WTC11 (cell line): ENCODE measurements around the gene PRKN. TPM values are rescaled to one million over a fixed set of nuclear protein-coding genes. Genes with fewer than 3 reads are reported as not detected.

ENCODE experiments used
- ATAC-seq: fragments of 200-7000 bp; cut with Tn5 transposase; 2 replicates; pipeline ENCODE4 v1.10.0; 2021; ENCODE audit warnings: mild to moderate bottlenecking, moderate library complexity
- CTCF ChIA-PET: fragments of 300-600 bp; sonication (Branson Sonifier 250); formaldehyde crosslinking; loops from one replicate; lab custom pipeline; 2021; ENCODE audit warnings: antibody characterized with exemption; lab: Charles Lee
- POLR2A ChIA-PET: fragments of 350-600 bp; sonication (Branson Sonifier 250); formaldehyde crosslinking; loops from one replicate; lab custom pipeline; 2021; ENCODE audit warnings: antibody characterized with exemption; lab: Charles Lee
- DNase-seq: peaks from one replicate; pipeline ENCODE4 v3.0.0; 2021; ENCODE audit warnings: low spot score
- H3K27ac Mint-ChIP-seq: 2 replicates; pipeline ENCODE4 v1.8.0; 2021; ENCODE audit warnings: mixed read lengths
- H3K27me3 Mint-ChIP-seq: 2 replicates; pipeline ENCODE4 v1.8.0; 2021; ENCODE audit warnings: low read depth, mild to moderate bottlenecking, moderate library complexity, mixed read lengths
- H3K36me3 Mint-ChIP-seq: 2 replicates; pipeline ENCODE4 v1.8.0; 2021; ENCODE audit warnings: mixed read lengths
- H3K4me1 Mint-ChIP-seq: 2 replicates; pipeline ENCODE4 v1.8.0; 2022; ENCODE audit warnings: mixed read lengths
- H3K4me3 Mint-ChIP-seq: 2 replicates; pipeline ENCODE4 v1.8.0; 2021; ENCODE audit warnings: mild to moderate bottlenecking, moderate library complexity, mixed read lengths
- H3K9me3 Mint-ChIP-seq: 2 replicates; pipeline ENCODE4 v1.8.0; 2021; ENCODE audit warnings: mixed read lengths
- ATF6 ChIP-seq: sonication (generic); formaldehyde crosslinking; IDR thresholded peaks from 2 replicates; pipeline ENCODE4 v1.8.1; 2023; ENCODE audit warnings: mild to moderate bottlenecking, missing genetic modification reagents
- E2F4 ChIP-seq: sonication (generic); formaldehyde crosslinking; IDR thresholded peaks from 2 replicates; pipeline ENCODE4 v1.8.1; 2022; ENCODE audit warnings: low read depth, mild to moderate bottlenecking, moderate library complexity, missing genetic modification reagents, borderline replicate concordance
- ESRRA ChIP-seq: sonication (generic); formaldehyde crosslinking; IDR thresholded peaks from 2 replicates; pipeline ENCODE4 v1.8.1; 2022; ENCODE audit warnings: mild to moderate bottlenecking, missing genetic modification reagents, borderline replicate concordance
- FOXP1 ChIP-seq: sonication (generic); formaldehyde crosslinking; IDR thresholded peaks from 2 replicates; pipeline ENCODE4 v1.8.0; 2022; ENCODE audit warnings: missing genetic modification reagents, mild to moderate bottlenecking, moderate library complexity, borderline replicate concordance
- HMGXB4 ChIP-seq: sonication (generic); formaldehyde crosslinking; IDR thresholded peaks from 2 replicates; pipeline ENCODE4 v1.8.1; 2023; ENCODE audit warnings: mild to moderate bottlenecking, moderate library complexity, missing genetic modification reagents
- IRF1 ChIP-seq: sonication (generic); formaldehyde crosslinking; IDR thresholded peaks from 2 replicates; pipeline ENCODE4 v1.8.0; 2023; ENCODE audit warnings: missing genetic modification reagents
- JUN ChIP-seq: sonication (generic); formaldehyde crosslinking; IDR thresholded peaks from 2 replicates; pipeline ENCODE4 v1.8.0; 2023; ENCODE audit warnings: mild to moderate bottlenecking, missing genetic modification reagents
- KAT7 ChIP-seq: sonication (generic); formaldehyde crosslinking; IDR thresholded peaks from 2 replicates; pipeline ENCODE4 v1.8.1; 2023; ENCODE audit warnings: missing genetic modification reagents, mild to moderate bottlenecking, borderline replicate concordance
- MXD4 ChIP-seq: fragments of 250-450 bp; sonication (Bioruptor Pico); IDR thresholded peaks from 2 replicates; pipeline ENCODE4 v1.8.0; 2021; ENCODE audit warnings: mild to moderate bottlenecking, moderate library complexity, borderline replicate concordance
- NR1H2 ChIP-seq: sonication (generic); formaldehyde crosslinking; IDR thresholded peaks from 2 replicates; pipeline ENCODE4 v1.9.0; 2021; ENCODE audit warnings: mild to moderate bottlenecking, moderate library complexity, missing genetic modification reagents
- OVOL2 ChIP-seq: fragments of 250-450 bp; sonication (Bioruptor Pico); IDR thresholded peaks from 2 replicates; pipeline ENCODE4 v1.9.0; 2021; ENCODE audit warnings: mild to moderate bottlenecking, borderline replicate concordance
- RORB ChIP-seq: fragments of 250-450 bp; sonication (Bioruptor Pico); IDR thresholded peaks from 2 replicates; pipeline ENCODE4 v1.9.0; 2021; ENCODE audit warnings: mild to moderate bottlenecking
- SP1 ChIP-seq: sonication (generic); formaldehyde crosslinking; conservative IDR thresholded peaks from 2 replicates; pipeline ENCODE4 v1.8.1; 2022; ENCODE audit warnings: missing genetic modification reagents
- TCF7 ChIP-seq: sonication (generic); formaldehyde crosslinking; IDR thresholded peaks from 2 replicates; pipeline ENCODE4 v1.8.0; 2022; ENCODE audit warnings: mild to moderate bottlenecking, low read depth, missing genetic modification reagents, moderate library complexity
- TEAD1 ChIP-seq: sonication (generic); formaldehyde crosslinking; IDR thresholded peaks from 2 replicates; pipeline ENCODE4 v1.8.0; 2022; ENCODE audit warnings: mild to moderate bottlenecking, missing genetic modification reagents
- ZBTB21 ChIP-seq: sonication (generic); formaldehyde crosslinking; IDR thresholded peaks from 2 replicates; pipeline ENCODE4 v1.8.1; 2023; ENCODE audit warnings: mild to moderate bottlenecking, missing genetic modification reagents, borderline replicate concordance
- ZNF317 ChIP-seq: sonication (generic); formaldehyde crosslinking; IDR thresholded peaks from 2 replicates; pipeline ENCODE4 v1.8.1; 2023; ENCODE audit warnings: low read depth, mild to moderate bottlenecking, moderate library complexity, missing genetic modification reagents, borderline replicate concordance
- ZNF423 ChIP-seq: fragments of 250-450 bp; sonication (Bioruptor Pico); IDR thresholded peaks from 2 replicates; pipeline ENCODE4 v2.1.2; 2022; ENCODE audit warnings: mild to moderate bottlenecking, moderate library complexity
- ZNF512 ChIP-seq: sonication (generic); formaldehyde crosslinking; IDR thresholded peaks from 2 replicates; pipeline ENCODE4 v1.8.1; 2022; ENCODE audit warnings: missing genetic modification reagents, borderline replicate concordance
- total RNA-seq: library from RNA; stranded (reverse); gene quantifications from 3 replicates; pipeline ENCODE4 v1.2.3, GENCODE V29; 2021

The PRKN gene
- total RNA-seq, 1 experiment from 2014 or later = 0.59 TPM

GRCh38 chr6:162222521-162222920 is 505.0 kb downstream of the PRKN start (continued):
- no peak for TF ChIP-seq NR1H2

GRCh38 chr6:162220876-162221275 is 506.7 kb downstream of the PRKN start:
- no peaks in the 10 kb centered on the region for H3K27me3 Mint-ChIP-seq
- H3K27ac Mint-ChIP-seq = no peak overlapping the region

GRCh38 chr6:162219266-162219665 is 508.3 kb downstream of the PRKN start:
- POLR2A ChIA-PET = no interaction called here
- Mint-ChIP-seq H3K4me3 (no peak overlapping the region), H3K27ac (no peak overlapping the region), H3K36me3 (no peaks in the 10 kb centered on the region), H3K27me3 (no peaks in the 10 kb centered on the region), H3K4me1 (no peaks in the 10 kb centered on the region), H3K9me3 (no peaks in the 10 kb centered on the region)
- DNase-seq = no peak
- CTCF ChIA-PET = no interaction called here
- TF ChIP-seq FOXP1 (CRISPR knock-in tag) (no peak), IRF1 (CRISPR knock-in tag) (no peak), ZNF512 (CRISPR knock-in tag) (no peak), JUN (CRISPR knock-in tag) (no peak), ZNF317 (CRISPR knock-in tag) (no peak), MXD4 (CRISPR knock-in tag) (no peak), E2F4 (CRISPR knock-in tag) (no peak), SP1 (CRISPR knock-in tag) (no peak), KAT7 (CRISPR knock-in tag) (no peak), ATF6 (CRISPR knock-in tag) (no peak), OVOL2 (CRISPR knock-in tag) (no peak)
- ATAC-seq = no peak

More at GRCh38 chr6:162220876-162221275, 506.7 kb downstream of the PRKN start:
- ChIA-PET CTCF (no interaction called here), POLR2A (no interaction called here)
- Mint-ChIP-seq H3K4me3 (no peak overlapping the region), H3K36me3 (no peaks in the 10 kb centered on the region), H3K4me1 (no peaks in the 10 kb centered on the region), H3K9me3 (no peaks in the 10 kb centered on the region)
- TF ChIP-seq NR1H2 (no peak), HMGXB4 (CRISPR knock-in tag) (no peak), IRF1 (CRISPR knock-in tag) (no peak), TEAD1 (CRISPR knock-in tag) (no peak), TCF7 (CRISPR knock-in tag) (no peak), ESRRA (no peak), ZNF423 (CRISPR knock-in tag) (no peak), ZBTB21 (CRISPR knock-in tag) (no peak), RORB (CRISPR knock-in tag) (no peak)
- ATAC-seq = no peak
- DNase-seq = no peak
